Measurements from ENCODE around the gene SPHKAP. TPM values are rescaled to one million over a fixed set of nuclear protein-coding genes. Genes with fewer than 3 reads are reported as not detected.

The SPHKAP gene
- total RNA-seq, 1 donor from 2014 or later, result not detected

DNA sequence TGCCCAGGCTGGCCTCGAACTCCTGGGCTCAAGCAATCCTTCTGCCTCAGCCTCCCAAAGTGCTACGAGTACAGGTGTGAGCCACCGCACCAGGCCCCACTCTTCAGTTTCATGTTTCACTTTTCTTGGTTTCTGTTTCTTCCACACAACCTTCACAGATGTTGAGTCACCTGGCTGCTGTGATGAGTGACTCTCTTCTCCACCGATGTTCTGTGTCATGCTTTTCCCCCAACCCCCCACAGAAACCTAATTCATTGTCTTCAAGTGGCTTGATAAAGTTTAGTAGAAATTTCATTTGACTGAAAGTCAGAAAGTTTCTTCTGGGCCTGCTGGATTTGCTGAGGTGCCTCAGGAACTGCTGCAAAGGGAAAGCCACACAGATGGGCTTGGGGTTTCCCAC, 78.5 kb downstream of the SPHKAP start:
- TF ChIP-seq, protein P1, sequence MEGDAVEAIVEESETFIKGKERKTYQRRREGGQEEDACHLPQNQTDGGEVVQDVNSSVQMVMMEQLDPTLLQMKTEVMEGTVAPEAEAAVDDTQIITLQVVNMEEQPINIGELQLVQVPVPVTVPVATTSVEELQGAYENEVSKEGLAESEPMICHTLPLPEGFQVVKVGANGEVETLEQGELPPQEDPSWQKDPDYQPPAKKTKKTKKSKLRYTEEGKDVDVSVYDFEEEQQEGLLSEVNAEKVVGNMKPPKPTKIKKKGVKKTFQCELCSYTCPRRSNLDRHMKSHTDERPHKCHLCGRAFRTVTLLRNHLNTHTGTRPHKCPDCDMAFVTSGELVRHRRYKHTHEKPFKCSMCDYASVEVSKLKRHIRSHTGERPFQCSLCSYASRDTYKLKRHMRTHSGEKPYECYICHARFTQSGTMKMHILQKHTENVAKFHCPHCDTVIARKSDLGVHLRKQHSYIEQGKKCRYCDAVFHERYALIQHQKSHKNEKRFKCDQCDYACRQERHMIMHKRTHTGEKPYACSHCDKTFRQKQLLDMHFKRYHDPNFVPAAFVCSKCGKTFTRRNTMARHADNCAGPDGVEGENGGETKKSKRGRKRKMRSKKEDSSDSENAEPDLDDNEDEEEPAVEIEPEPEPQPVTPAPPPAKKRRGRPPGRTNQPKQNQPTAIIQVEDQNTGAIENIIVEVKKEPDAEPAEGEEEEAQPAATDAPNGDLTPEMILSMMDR (conservative IDR thresholded peaks at IDR 0.05), result no peak
- H3K36me3 Mint-ChIP-seq (ENCODE audit: low read depth), result no peaks in the 10 kb centered on the region
- peaks cover 14% of the 10 kb centered on the region for H3K9me3 Mint-ChIP-seq
- H3K4me1 Mint-ChIP-seq, result no peaks in the 10 kb centered on the region
- no peak overlapping the region for H3K27ac Mint-ChIP-seq (ENCODE audit: unreplicated experiment)
- H3K27me3 Mint-ChIP-seq (ENCODE audit: low read depth), result no peaks in the 10 kb centered on the region
- DNase-seq (ENCODE audit: low read depth, low spot score), result no peak
- no peak overlapping the region for H3K4me3 Mint-ChIP-seq

DNA sequence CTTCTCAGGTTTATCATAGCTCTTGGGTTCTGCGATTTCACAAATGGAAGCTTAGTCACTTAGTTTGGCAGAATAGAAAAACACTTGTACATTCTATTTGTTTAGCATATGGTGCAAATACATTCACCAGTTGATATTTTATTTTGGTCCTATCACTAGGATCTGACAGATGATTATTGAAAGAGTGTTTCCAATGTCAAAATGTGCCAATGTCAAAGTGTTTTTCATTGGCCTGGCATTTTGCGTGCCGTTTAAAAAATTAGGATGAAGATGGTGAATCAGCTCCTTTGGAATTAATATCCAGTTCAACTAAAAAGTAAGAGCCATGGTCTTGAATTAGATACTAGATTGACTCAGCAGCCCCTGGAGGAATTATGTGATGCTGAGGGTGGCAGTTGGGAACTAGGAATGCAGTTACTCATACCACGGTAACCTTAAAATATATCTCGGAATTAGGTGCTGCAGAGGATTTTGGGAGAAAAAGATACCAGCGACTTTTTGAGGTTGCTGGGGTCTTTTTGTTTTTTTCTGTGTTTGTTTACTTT, 87.0 kb downstream of the SPHKAP start:
- H3K4me3 Mint-ChIP-seq, result no peak overlapping the region

DNA sequence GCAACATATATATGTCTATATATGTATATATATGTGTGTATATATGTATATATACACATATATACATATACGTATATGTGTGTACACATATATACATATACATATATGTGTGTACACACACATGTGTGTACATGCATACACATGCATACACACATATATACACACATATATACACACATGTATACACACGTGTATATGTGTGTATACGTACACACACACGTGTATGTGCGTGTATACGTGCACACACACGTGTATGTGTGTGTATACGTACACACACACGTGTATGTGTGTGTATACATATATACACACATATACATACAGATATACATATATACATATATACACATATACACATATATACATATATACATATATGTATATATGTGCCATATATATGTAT, 89.4 kb downstream of the SPHKAP start:
- peaks cover 2% of the 10 kb centered on the region for H3K36me3 Mint-ChIP-seq (ENCODE audit: low read depth)
- peaks cover 12% of the 10 kb centered on the region for H3K9me3 Mint-ChIP-seq

More for the DNA sequence above, 87.0 kb downstream of the SPHKAP start:
- DNase-seq (ENCODE audit: low read depth, low spot score), result no peak
- no peak overlapping the region for H3K27ac Mint-ChIP-seq (ENCODE audit: unreplicated experiment)
- peaks cover 12% of the 10 kb centered on the region for H3K9me3 Mint-ChIP-seq
- no peaks in the 10 kb centered on the region for H3K4me1 Mint-ChIP-seq
- TF ChIP-seq, protein P1 (conservative IDR thresholded peaks at IDR 0.05), result no peak
- peaks cover 2% of the 10 kb centered on the region for H3K36me3 Mint-ChIP-seq (ENCODE audit: low read depth)
- H3K27me3 Mint-ChIP-seq (ENCODE audit: low read depth), result peaks cover 3% of the 10 kb centered on the region

DNA sequence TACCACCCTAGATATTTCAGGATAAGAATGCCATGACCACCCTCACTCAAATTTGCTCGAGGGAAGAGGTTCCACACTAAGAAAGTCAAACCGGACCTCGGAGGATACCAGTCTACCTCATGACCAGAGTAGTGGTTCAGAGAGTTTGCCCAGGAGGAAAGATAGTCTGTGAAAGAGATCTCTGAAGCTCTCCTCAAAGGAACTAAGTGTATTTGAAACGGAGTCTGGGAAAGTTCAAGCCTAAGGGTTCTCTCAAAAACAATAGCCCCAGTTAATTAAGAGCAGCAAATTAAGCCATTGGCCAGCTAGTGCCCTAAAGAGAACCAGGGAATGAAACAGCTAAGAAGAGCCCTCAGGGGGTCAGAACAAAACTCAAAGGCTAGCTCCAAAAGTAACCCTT, 94.9 kb downstream of the SPHKAP start:
- H3K27ac Mint-ChIP-seq (ENCODE audit: unreplicated experiment), result no peak overlapping the region
- H3K27me3 Mint-ChIP-seq (ENCODE audit: low read depth), result no peaks in the 10 kb centered on the region
- peaks cover 12% of the 10 kb centered on the region for H3K9me3 Mint-ChIP-seq

More for the DNA sequence above, 89.4 kb downstream of the SPHKAP start:
- H3K27ac Mint-ChIP-seq (ENCODE audit: unreplicated experiment), result no peak overlapping the region
- H3K27me3 Mint-ChIP-seq (ENCODE audit: low read depth), result peaks cover 3% of the 10 kb centered on the region
- DNase-seq (ENCODE audit: low read depth, low spot score), result no peak
- no peaks in the 10 kb centered on the region for H3K4me1 Mint-ChIP-seq
- TF ChIP-seq, protein P1 (conservative IDR thresholded peaks at IDR 0.05), result no peak
- H3K4me3 Mint-ChIP-seq, result no peak overlapping the region

DNA sequence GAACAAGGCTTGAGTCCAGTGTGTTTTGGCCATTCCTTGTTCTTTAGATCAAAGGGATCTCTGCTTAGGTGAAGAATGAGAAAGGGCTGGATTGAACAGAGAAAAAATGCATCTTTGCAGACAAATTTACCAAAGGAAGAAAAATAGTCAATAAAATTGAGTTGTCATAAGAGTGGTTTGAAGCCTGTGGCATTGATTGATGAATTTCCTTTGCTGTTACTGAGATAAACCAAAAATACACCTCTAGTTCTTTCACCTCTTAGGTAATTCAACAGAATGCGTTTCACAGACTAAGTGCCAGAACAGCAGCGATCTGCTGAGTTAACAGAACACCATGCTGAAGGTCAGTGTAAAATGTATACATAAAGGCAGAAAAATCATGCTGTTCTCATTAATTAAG, 96.8 kb downstream of the SPHKAP start:
- Mint-ChIP-seq H3K4me1 (no peaks in the 10 kb centered on the region), H3K36me3 (ENCODE audit: low read depth) (no peaks in the 10 kb centered on the region), H3K27ac (ENCODE audit: unreplicated experiment) (no peak overlapping the region), H3K9me3 (peaks cover 9% of the 10 kb centered on the region), H3K4me3 (no peak overlapping the region), H3K27me3 (ENCODE audit: low read depth) (peaks cover 2% of the 10 kb centered on the region)
- TF ChIP-seq, protein P1 (conservative IDR thresholded peaks at IDR 0.05), result no peak
- no peak for DNase-seq (ENCODE audit: low read depth, low spot score)

More for the DNA sequence above, 94.9 kb downstream of the SPHKAP start:
- peaks cover 2% of the 10 kb centered on the region for H3K36me3 Mint-ChIP-seq (ENCODE audit: low read depth)
- H3K4me3 Mint-ChIP-seq, result no peak overlapping the region
- no peaks in the 10 kb centered on the region for H3K4me1 Mint-ChIP-seq
- no peak for DNase-seq (ENCODE audit: low read depth, low spot score)
- TF ChIP-seq, protein P1 (conservative IDR thresholded peaks at IDR 0.05), result no peak

All from neural crest cell (in vitro differentiated cells).